Karpas-422 (cell line): ENCODE data around the gene COG7. TPM values are rescaled to one million over a fixed set of nuclear protein-coding genes. Genes with fewer than 3 reads are reported as not detected.
A peak's percentile ranks its signal among the peaks of the same experiment; 100 is the strongest.

Source experiments
- DNase-seq: peaks from one replicate; pipeline ENCODE4 v3.0.0-alpha.2; 2015
- H2AFZ ChIP-seq: fragments of 200-600 bp; sonication (generic); 2 replicates; pipeline ENCODE4 v1.6.1; 2014; ENCODE audit warnings: antibody characterized with exemption, low read length, mixed read lengths
- H3K27ac ChIP-seq: fragments of 200-600 bp; sonication (generic); 2 replicates; pipeline ENCODE4 v1.5.1; 2014; ENCODE audit warnings: mild to moderate bottlenecking, low read length, moderate library complexity
- H3K27me3 ChIP-seq: fragments of 200-600 bp; sonication (generic); 2 replicates; pipeline ENCODE4 v1.6.1; 2014; ENCODE audit warnings: low read length, mixed read lengths
- H3K36me3 ChIP-seq: fragments of 200-600 bp; sonication (generic); 2 replicates; pipeline ENCODE4 v1.6.1; 2014; ENCODE audit warnings: low read length, mixed read lengths; ENCODE audit not compliant: insufficient read depth
- H3K4me1 ChIP-seq: fragments of 200-600 bp; sonication (generic); 2 replicates; pipeline ENCODE4 v1.6.1; 2014; ENCODE audit warnings: mild to moderate bottlenecking, low read length, mixed read lengths
- H3K4me2 ChIP-seq: fragments of 200-600 bp; sonication (generic); 2 replicates; pipeline ENCODE4 v1.6.1; 2014; ENCODE audit warnings: low read length, low read depth, mild to moderate bottlenecking; ENCODE audit not compliant: poor library complexity, severe bottlenecking
- H3K4me3 ChIP-seq: fragments of 200-600 bp; sonication (generic); 2 replicates; pipeline ENCODE4 v1.5.1; 2014; ENCODE audit warnings: mild to moderate bottlenecking, antibody characterized with exemption, low read length, mixed read lengths
- H3K79me2 ChIP-seq: fragments of 200-600 bp; sonication (generic); 2 replicates; pipeline ENCODE4 v1.6.1; 2014; ENCODE audit warnings: mild to moderate bottlenecking, low read length, mixed read lengths
- H3K9ac ChIP-seq: fragments of 200-600 bp; sonication (generic); 2 replicates; pipeline ENCODE4 v1.6.0; 2014; ENCODE audit warnings: low read length
- H3K9me2 ChIP-seq: fragments of 200-600 bp; sonication (generic), shearing (Covaris generic); replicated peaks from 2 replicates; pipeline ENCODE4 v1.6.0; 2014; ENCODE audit warnings: mild to moderate bottlenecking, low read length, moderate library complexity; ENCODE audit not compliant: insufficient read depth
- H3K9me3 ChIP-seq: fragments of 300-700, 200-600 bp; sonication (generic); 2 replicates; pipeline ENCODE4 v1.6.1; 2014; ENCODE audit warnings: low read length, mixed read lengths
- H4K20me1 ChIP-seq: fragments of 200-600 bp; sonication (generic); 2 replicates; pipeline ENCODE4 v1.6.1; 2014; ENCODE audit warnings: mild to moderate bottlenecking, antibody characterized with exemption, low read length, low read depth; ENCODE audit not compliant: insufficient read depth
- total RNA-seq: library from RNA; depleted of rRNA; stranded (reverse); fragments of >200 nt; shearing (Covaris generic); gene quantifications from 2 replicates; pipeline ENCODE4 v1.2.3, GENCODE V29; 2014; ENCODE audit warnings: low replicate concordance; rRNA removed

Gene COG7
- 18.6 and 21.3 TPM in 2 replicates for total RNA-seq

- DNase-seq: peak; percentile 92
- Histone ChIP-seq H3K9me2 (no peaks in the 10 kb centered on the region), H3K9me3 (no peaks in the 10 kb centered on the region), H3K4me3 (peak within 1 kb of the TSS; percentile 87), H3K27ac (peak within 1 kb of the TSS; percentile 43), H3K4me1 (peaks cover 16% of the 10 kb centered on the region), H4K20me1 (no peaks in the 10 kb centered on the region), H3K79me2 (peaks cover 39% of the 10 kb centered on the region), H3K4me2 (peak within 1 kb of the TSS; percentile 81), H3K36me3 (0 out of 2 replicates have a peak, but pooled peaks cover 2% of the 10 kb centered on the region), H3K9ac (peak within 1 kb of the TSS; percentile 84), H2AFZ (peak within 1 kb of the TSS; percentile 86), H3K27me3 (no peaks in the 10 kb centered on the region)
Observed at GRCh38 chr16:23452572-23453337, at the start of gene COG7. Gene COG7, minus strand, starts transcription at chr16:23453189. Its CDS starts 195 bp downstream, at chr16:23452994.

GRCh38 chr16:23502466-23502865, 49.5 kb upstream of the COG7 start:
- Histone ChIP-seq H4K20me1 (peaks cover 91% of the 10 kb centered on the region), H3K27ac (peak overlapping the region; percentile 29; the same call in 1 of the 2 replicates)

GRCh38 chr16:23501291-23501690, 48.3 kb upstream of the COG7 start:
- Histone ChIP-seq H3K27me3 (no peaks in the 10 kb centered on the region), H4K20me1 (peaks cover 87% of the 10 kb centered on the region), H3K4me1 (peaks cover 67% of the 10 kb centered on the region), H3K4me2 (no peak overlapping the region), H3K9ac (no peak overlapping the region), H3K36me3 (peaks cover 37% of the 10 kb centered on the region), H3K79me2 (peaks cover 100% of the 10 kb centered on the region), H3K9me3 (no peaks in the 10 kb centered on the region), H3K4me3 (no peak overlapping the region), H3K27ac (no peak overlapping the region), H2AFZ (no peak overlapping the region), H3K9me2 (no peaks in the 10 kb centered on the region)
- DNase-seq: no peak

More at GRCh38 chr16:23502466-23502865, 49.5 kb upstream of the COG7 start:
- H3K9me2 ChIP-seq: no peaks in the 10 kb centered on the region
- peak overlapping the region; percentile 5 for H3K4me2 ChIP-seq
- H3K27me3 ChIP-seq: no peaks in the 10 kb centered on the region
- peaks cover 100% of the 10 kb centered on the region for H3K79me2 ChIP-seq
- H3K9me3 ChIP-seq: no peaks in the 10 kb centered on the region
- DNase-seq: no peak
- peaks cover 36% of the 10 kb centered on the region for H3K36me3 ChIP-seq
- H2AFZ ChIP-seq: no peak overlapping the region
- H3K9ac ChIP-seq: no peak overlapping the region
- peaks cover 79% of the 10 kb centered on the region for H3K4me1 ChIP-seq
- no peak overlapping the region for H3K4me3 ChIP-seq

- no peak overlapping the region for H3K9ac ChIP-seq
- H4K20me1 ChIP-seq: peaks cover 82% of the 10 kb centered on the region
- H3K4me1 ChIP-seq: peaks cover 63% of the 10 kb centered on the region
- H3K9me2 ChIP-seq: no peaks in the 10 kb centered on the region
- no peak overlapping the region for H3K4me2 ChIP-seq
- no peak overlapping the region for H3K27ac ChIP-seq
- peaks cover 97% of the 10 kb centered on the region for H3K79me2 ChIP-seq
- H3K27me3 ChIP-seq: no peaks in the 10 kb centered on the region
- no peaks in the 10 kb centered on the region for H3K9me3 ChIP-seq
- H3K4me3 ChIP-seq: no peak overlapping the region
- no peak overlapping the region for H2AFZ ChIP-seq
- H3K36me3 ChIP-seq: peaks cover 35% of the 10 kb centered on the region
- DNase-seq: no peak
Observed at GRCh38 chr16:23500862-23501225, 47.9 kb upstream of the COG7 start.

GRCh38 chr16:23500212-23500861, 47.3 kb upstream of the COG7 start:
- H3K79me2 ChIP-seq: peaks cover 97% of the 10 kb centered on the region
- no peaks in the 10 kb centered on the region for H3K9me3 ChIP-seq
- H2AFZ ChIP-seq: no peak overlapping the region
- no peak for DNase-seq
- peaks cover 40% of the 10 kb centered on the region for H3K36me3 ChIP-seq
- H3K9ac ChIP-seq: no peak overlapping the region
- H3K27ac ChIP-seq: no peak overlapping the region
- peaks cover 57% of the 10 kb centered on the region for H3K4me1 ChIP-seq
- no peak overlapping the region for H3K4me2 ChIP-seq
- H3K9me2 ChIP-seq: no peaks in the 10 kb centered on the region
- peaks cover 78% of the 10 kb centered on the region for H4K20me1 ChIP-seq
- H3K4me3 ChIP-seq: no peak overlapping the region
- no peaks in the 10 kb centered on the region for H3K27me3 ChIP-seq

GRCh38 chr16:23499801-23500200, 46.8 kb upstream of the COG7 start:
- no peaks in the 10 kb centered on the region for H3K9me3 ChIP-seq
- H3K4me3 ChIP-seq: no peak overlapping the region
- H3K79me2 ChIP-seq: peaks cover 95% of the 10 kb centered on the region
- no peak for DNase-seq
- no peak overlapping the region for H3K27ac ChIP-seq
- H3K36me3 ChIP-seq: peaks cover 45% of the 10 kb centered on the region
- H3K9ac ChIP-seq: no peak overlapping the region
- peaks cover 73% of the 10 kb centered on the region for H4K20me1 ChIP-seq
- H3K4me1 ChIP-seq: peaks cover 52% of the 10 kb centered on the region
- no peak overlapping the region for H2AFZ ChIP-seq
- no peaks in the 10 kb centered on the region for H3K27me3 ChIP-seq
- no peak overlapping the region for H3K4me2 ChIP-seq
- H3K9me2 ChIP-seq: no peaks in the 10 kb centered on the region

- Histone ChIP-seq H3K79me2 (peaks cover 92% of the 10 kb centered on the region), H3K9me3 (no peaks in the 10 kb centered on the region), H3K4me2 (no peak overlapping the region), H3K36me3 (peaks cover 47% of the 10 kb centered on the region), H3K27ac (no peak overlapping the region), H4K20me1 (peaks cover 68% of the 10 kb centered on the region), H2AFZ (no peak overlapping the region), H3K4me1 (peaks cover 43% of the 10 kb centered on the region), H3K4me3 (no peak overlapping the region), H3K9me2 (no peaks in the 10 kb centered on the region), H3K9ac (no peak overlapping the region), H3K27me3 (no peaks in the 10 kb centered on the region)
- DNase-seq: no peak
Observed at GRCh38 chr16:23498863-23499262, 45.9 kb upstream of the COG7 start.

- H3K9me3 ChIP-seq: no peaks in the 10 kb centered on the region
- H3K27me3 ChIP-seq: no peaks in the 10 kb centered on the region
- no peaks in the 10 kb centered on the region for H3K9me2 ChIP-seq
- H3K9ac ChIP-seq: no peak overlapping the region
- no peak overlapping the region for H3K4me2 ChIP-seq
- H4K20me1 ChIP-seq: peaks cover 65% of the 10 kb centered on the region
- H3K36me3 ChIP-seq: peaks cover 52% of the 10 kb centered on the region
- peaks cover 92% of the 10 kb centered on the region for H3K79me2 ChIP-seq
- H2AFZ ChIP-seq: no peak overlapping the region
- H3K4me3 ChIP-seq: no peak overlapping the region
- H3K4me1 ChIP-seq: peaks cover 32% of the 10 kb centered on the region
- DNase-seq: no peak
- H3K27ac ChIP-seq: no peak overlapping the region
Observed at GRCh38 chr16:23497543-23497868, 44.5 kb upstream of the COG7 start.
